ENCODE measurements around the gene PRR30. TPM values are rescaled to one million over a fixed set of nuclear protein-coding genes. Genes with fewer than 3 reads are reported as not detected.

The PRR30 gene
- total RNA-seq, 1 experiment from 2014 or later, result not detected

DNA sequence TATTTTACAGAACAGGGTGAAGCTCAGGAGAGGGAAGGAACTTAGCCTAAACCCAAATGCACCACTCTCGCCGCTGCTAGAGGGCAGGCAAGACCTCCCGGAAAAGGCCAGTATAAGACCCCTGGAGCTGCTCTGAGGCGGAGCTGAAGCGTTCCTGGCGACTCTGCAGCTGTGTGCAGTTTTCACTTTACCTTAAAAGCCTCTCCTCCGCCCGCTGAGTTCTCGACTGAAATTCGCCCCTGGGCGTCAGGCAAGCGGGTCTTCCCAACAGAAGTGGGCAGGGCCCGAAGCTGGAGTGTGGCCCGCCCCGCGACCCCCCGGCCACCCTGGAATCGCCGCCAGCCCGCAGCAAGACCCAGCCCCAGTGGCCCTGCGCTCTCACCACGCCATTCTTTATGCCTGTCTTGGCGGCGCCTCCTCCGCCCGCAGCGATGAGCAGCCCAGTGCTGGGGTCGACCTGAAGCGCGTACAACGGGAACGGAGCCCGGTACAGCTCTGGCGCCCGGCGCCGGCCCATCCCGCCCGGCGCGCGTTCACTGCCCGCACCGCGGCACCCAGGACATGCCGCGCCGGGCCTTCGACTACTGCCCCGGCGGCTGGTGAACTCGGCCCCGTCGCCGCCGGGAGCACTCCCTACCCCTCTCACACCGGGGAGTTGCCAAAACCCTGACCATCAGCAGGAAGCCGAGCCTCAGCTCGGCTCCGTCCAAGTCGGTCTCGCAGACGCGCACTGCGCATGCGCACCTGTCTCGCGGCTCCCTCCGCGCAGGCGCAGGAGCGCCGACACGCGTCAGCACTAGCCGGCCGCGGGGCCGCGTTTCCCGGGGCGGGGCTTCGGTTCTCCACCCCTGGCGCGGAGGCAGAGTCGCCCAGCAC is 5.1 kb downstream of the PRR30 start, which contains the start of gene PREB:
PREB (minus strand) TSS at position 732 of the 876 bp plus-strand sequence; CDS start at position 517, 215 bp downstream.
- BruUV-seq (replicated peaks), result no TSS peak

DNA sequence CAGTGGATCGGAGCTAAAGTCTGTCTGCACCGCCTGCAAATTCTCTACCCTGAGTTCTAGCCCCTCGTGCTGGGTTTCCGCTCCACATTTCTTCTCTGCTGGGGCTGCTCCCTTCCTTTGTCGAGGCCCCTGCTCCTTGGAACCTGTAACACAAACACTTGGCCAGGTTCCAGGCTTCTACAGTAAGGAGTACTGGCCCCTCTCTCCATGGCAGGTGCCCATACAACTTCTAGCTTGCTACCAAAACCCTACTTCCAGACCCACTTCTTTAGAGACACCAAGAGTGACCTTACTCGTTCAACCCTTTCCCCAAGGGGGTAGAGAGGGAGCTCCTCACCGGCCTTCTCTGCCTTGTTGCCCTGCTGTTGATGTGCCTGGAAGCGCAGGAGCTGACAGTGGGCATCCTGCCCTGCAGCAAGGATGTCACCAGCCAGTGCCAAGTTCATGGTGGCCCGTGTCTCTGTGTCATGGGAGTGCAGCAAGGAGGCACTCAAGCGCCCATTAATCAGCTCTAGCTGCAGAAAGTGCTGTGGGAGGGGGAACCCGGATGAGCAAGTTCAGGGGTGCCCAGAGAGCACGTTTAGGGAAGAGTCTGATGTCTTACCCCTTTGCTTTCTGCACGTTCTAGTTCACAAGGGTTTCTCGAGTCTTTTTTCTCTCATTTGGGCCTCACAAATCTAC is 5.9 kb downstream of the PRR30 start:
- DNase-seq, result no peak
- peak overlapping the region; percentile 2 for H3K27ac Mint-ChIP-seq (ENCODE audit: unreplicated experiment)
- H3K36me3 Mint-ChIP-seq (ENCODE audit: insufficient read depth, unreplicated experiment), result peaks cover 27% of the 10 kb centered on the region
- peak overlapping the region; percentile 92 for H3K4me3 Mint-ChIP-seq (ENCODE audit: low read depth, unreplicated experiment)
- intact Hi-C loops (cut with micrococcal nuclease; ENCODE audit: unreplicated experiment), result no loop called here
- H3K9me3 Mint-ChIP-seq (ENCODE audit: low read depth, unreplicated experiment), result no peaks in the 10 kb centered on the region
- H3K4me1 Mint-ChIP-seq (ENCODE audit: low read depth, unreplicated experiment), result peaks cover 9% of the 10 kb centered on the region
- H3K27me3 Mint-ChIP-seq (ENCODE audit: unreplicated experiment), result peaks cover 14% of the 10 kb centered on the region
- TF ChIP-seq, protein P1, sequence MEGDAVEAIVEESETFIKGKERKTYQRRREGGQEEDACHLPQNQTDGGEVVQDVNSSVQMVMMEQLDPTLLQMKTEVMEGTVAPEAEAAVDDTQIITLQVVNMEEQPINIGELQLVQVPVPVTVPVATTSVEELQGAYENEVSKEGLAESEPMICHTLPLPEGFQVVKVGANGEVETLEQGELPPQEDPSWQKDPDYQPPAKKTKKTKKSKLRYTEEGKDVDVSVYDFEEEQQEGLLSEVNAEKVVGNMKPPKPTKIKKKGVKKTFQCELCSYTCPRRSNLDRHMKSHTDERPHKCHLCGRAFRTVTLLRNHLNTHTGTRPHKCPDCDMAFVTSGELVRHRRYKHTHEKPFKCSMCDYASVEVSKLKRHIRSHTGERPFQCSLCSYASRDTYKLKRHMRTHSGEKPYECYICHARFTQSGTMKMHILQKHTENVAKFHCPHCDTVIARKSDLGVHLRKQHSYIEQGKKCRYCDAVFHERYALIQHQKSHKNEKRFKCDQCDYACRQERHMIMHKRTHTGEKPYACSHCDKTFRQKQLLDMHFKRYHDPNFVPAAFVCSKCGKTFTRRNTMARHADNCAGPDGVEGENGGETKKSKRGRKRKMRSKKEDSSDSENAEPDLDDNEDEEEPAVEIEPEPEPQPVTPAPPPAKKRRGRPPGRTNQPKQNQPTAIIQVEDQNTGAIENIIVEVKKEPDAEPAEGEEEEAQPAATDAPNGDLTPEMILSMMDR (IDR thresholded peaks at IDR 0.05; ENCODE audit: unreplicated experiment), result no peak
- CTCF ChIA-PET, result interaction anchor here (0.6 to 1.6 kb wide), 3 partner anchors 36 to 241 kb away, joined by 3 to 5 read pairs (median 3); no protein-coding TSS in a partner anchor
- TSS peak; percentile 66 for BruUV-seq (replicated peaks)

More for the DNA sequence above, 5.1 kb downstream of the PRR30 start, which contains the start of gene PREB:
- H3K36me3 Mint-ChIP-seq (ENCODE audit: insufficient read depth, unreplicated experiment), result peaks cover 26% of the 10 kb centered on the region
- no peaks in the 10 kb centered on the region for H3K9me3 Mint-ChIP-seq (ENCODE audit: low read depth, unreplicated experiment)
- peak within 1 kb of the TSS; percentile 92 for H3K4me3 Mint-ChIP-seq (ENCODE audit: low read depth, unreplicated experiment)
- DNase-seq, result peak; percentile 99
- TF ChIP-seq, protein P1 (IDR thresholded peaks at IDR 0.05; ENCODE audit: unreplicated experiment), result no peak
- peaks cover 9% of the 10 kb centered on the region for H3K4me1 Mint-ChIP-seq (ENCODE audit: low read depth, unreplicated experiment)
- H3K27ac Mint-ChIP-seq (ENCODE audit: unreplicated experiment), result peak within 1 kb of the TSS; percentile 90
- intact Hi-C loops (cut with micrococcal nuclease; ENCODE audit: unreplicated experiment), result no loop called here
- CTCF ChIA-PET, result interaction anchor here (0.6 to 1.6 kb wide), 5 partner anchors 26 to 240 kb away, joined by 3 to 6 read pairs (median 3); no protein-coding TSS in a partner anchor
- H3K27me3 Mint-ChIP-seq (ENCODE audit: unreplicated experiment), result peaks cover 22% of the 10 kb centered on the region

DNA sequence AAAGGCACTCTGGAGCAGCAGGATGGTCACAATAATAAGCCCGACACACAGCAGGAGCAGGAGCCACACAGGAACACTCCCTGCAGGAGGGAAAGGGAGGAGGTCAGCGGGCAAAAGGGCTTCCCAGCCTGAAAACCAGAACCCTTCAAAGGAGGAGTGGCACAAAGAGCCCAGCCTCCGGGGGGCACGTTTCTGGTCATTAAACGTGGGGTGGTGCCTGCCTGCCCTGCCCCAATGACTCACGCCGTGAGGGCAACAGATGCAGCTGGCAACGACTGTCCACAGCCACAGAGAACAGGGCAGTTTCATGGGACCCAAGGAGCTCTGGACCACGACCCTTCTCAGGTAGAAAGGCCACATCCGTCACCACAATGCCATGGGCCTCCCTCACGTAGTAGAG is 7.8 kb downstream of the PRR30 start:
- CTCF ChIA-PET, result interaction anchor here (0.5 kb wide), 1 partner anchor 191 kb away, joined by 3 read pairs; no protein-coding TSS in a partner anchor
- no peak for DNase-seq
- peaks cover 32% of the 10 kb centered on the region for H3K36me3 Mint-ChIP-seq (ENCODE audit: insufficient read depth, unreplicated experiment)
- H3K9me3 Mint-ChIP-seq (ENCODE audit: low read depth, unreplicated experiment), result no peaks in the 10 kb centered on the region
- intact Hi-C loops (cut with micrococcal nuclease; ENCODE audit: unreplicated experiment), result no loop called here
- H3K27me3 Mint-ChIP-seq (ENCODE audit: unreplicated experiment), result no peaks in the 10 kb centered on the region
- H3K4me3 Mint-ChIP-seq (ENCODE audit: low read depth, unreplicated experiment), result no peak overlapping the region
- H3K4me1 Mint-ChIP-seq (ENCODE audit: low read depth, unreplicated experiment), result peaks cover 13% of the 10 kb centered on the region
- TF ChIP-seq, protein P1 (IDR thresholded peaks at IDR 0.05; ENCODE audit: unreplicated experiment), result no peak
- H3K27ac Mint-ChIP-seq (ENCODE audit: unreplicated experiment), result no peak overlapping the region
- no TSS peak for BruUV-seq (replicated peaks)

DNA sequence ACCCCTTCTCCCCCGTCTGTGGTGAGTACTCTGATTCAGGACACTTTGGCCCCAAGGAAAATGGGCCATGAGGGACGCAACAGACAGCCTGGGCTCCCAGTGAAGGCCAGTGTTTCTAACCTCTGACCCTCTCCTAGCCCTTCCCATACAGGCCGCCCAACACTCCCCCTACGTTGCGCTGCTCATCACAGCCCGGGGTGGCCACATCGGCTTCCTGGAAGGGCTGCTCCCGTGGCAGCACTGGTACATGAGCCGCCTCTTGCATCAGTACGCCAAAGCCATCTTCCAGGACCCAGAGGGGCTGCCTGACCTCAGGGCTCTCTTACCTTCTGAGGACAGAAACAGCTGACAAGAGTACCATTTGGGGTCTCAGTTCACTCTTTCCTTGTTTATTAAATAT is 8.8 kb downstream of the PRR30 start:
- intact Hi-C loops (cut with micrococcal nuclease; ENCODE audit: unreplicated experiment), result no loop called here
- no peak overlapping the region for H3K27ac Mint-ChIP-seq (ENCODE audit: unreplicated experiment)
- no peak overlapping the region for H3K4me3 Mint-ChIP-seq (ENCODE audit: low read depth, unreplicated experiment)
- CTCF ChIA-PET, result no interaction called here
- H3K9me3 Mint-ChIP-seq (ENCODE audit: low read depth, unreplicated experiment), result no peaks in the 10 kb centered on the region
- no peak for DNase-seq
- BruUV-seq (replicated peaks), result no TSS peak
- H3K36me3 Mint-ChIP-seq (ENCODE audit: insufficient read depth, unreplicated experiment), result peaks cover 28% of the 10 kb centered on the region
- TF ChIP-seq, protein P1 (IDR thresholded peaks at IDR 0.05; ENCODE audit: unreplicated experiment), result no peak
- H3K4me1 Mint-ChIP-seq (ENCODE audit: low read depth, unreplicated experiment), result peaks cover 17% of the 10 kb centered on the region
- H3K27me3 Mint-ChIP-seq (ENCODE audit: unreplicated experiment), result no peaks in the 10 kb centered on the region

Data from Calu3 (cell line).